HG03558 (cell line): ENCODE results near the gene SPTBN4.
"Not testable (repeated sequence)": the region's sequence is repeated elsewhere in the genome, so short reads cannot be mapped to it uniquely, and the experiment has no call there.

Experiments used
- ATAC-seq: cut with Tn5 transposase; IDR thresholded peaks from one replicate; pipeline ENCODE4 v1.9.1; 2021; ENCODE audit warnings: moderate number of reproducible peaks; ENCODE audit not compliant: unreplicated experiment; ENCODE audit errors: extremely low read depth

SPTBN4 gene

DNA sequence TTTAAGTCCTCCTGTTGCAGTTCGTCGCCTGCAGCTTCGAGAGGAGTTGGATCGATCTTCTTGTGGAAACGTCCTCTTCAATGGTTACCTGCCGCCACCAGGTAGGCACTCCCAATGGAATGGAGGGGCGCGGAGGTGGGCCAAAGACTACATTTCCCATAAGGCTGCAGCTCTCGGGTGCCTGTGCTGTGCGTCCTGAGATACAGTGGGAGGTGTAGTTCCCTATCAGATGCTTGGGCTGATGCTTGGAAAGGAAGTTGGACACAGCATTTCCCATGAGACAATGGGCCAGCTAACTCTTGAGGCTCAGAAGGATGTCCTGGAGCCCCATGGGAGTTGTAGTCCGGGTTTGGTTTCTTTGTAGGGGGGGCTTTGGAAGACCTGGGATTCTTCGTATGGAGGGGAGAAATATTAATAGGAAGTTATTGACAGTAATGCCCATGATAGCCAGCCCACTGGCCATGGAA is 111.7 kb downstream of the SPTBN4 start:
- ATAC-seq = no peak

DNA sequence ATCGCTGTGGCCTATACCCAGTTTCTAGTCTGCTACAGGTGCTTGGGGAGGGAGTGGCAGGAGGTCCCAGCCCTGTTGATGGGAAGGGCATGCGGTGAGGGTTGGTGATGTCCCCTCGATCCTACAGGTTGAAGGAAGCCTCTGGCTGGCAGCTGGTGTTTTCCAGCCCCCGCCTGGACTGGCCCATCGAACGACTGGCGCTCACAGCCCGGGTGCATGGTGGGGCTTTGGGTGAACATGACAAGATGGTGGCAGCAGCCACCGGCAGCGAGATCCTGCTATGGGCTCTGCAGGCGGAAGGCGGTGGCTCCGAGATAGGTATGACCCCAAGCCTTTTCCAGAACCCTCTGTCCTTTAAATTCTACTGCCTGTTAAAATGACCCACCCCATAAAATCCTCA is 113.8 kb downstream of the SPTBN4 start:
- ATAC-seq = no peak

DNA sequence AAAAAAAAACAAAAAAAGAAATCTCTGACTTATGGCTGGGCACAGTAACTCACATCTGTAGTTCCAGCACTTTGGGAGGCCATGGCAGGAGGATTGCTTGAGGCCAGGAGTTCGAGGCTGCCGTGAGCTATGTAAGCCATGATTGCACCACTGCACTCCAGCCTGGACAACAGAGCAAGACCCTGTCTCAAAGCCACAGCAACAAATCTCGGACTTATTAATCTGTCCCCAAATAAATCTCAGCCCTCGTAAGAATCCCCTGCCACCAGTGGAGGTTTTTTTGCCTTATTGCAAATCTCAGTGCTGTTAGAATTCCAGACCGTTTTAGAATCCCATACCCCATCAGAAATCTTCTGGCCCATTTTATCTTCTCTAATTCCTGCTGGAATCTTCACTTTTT is 114.7 kb downstream of the SPTBN4 start:
- ATAC-seq = no peak

DNA sequence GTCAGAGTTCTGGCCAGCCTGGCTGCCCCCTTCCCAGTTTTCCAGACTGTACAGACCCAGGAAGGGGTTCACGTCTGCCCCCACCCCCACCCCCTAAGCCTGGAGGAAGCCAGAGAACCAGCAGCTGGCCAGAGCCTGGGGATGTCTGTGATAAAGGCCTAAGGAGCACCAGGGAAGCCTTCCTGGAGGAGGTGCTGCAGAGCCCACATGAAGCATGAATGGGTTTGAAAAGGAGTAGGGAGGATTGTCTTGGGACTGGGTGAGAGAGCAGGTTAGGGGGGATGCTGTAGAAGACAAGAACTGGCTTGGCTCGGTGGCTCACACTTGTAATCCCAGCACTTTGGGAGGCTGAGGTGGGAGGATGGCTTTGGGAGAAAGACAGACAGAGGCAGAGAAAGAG is 115.7 kb downstream of the SPTBN4 start:
- no peak for ATAC-seq

DNA sequence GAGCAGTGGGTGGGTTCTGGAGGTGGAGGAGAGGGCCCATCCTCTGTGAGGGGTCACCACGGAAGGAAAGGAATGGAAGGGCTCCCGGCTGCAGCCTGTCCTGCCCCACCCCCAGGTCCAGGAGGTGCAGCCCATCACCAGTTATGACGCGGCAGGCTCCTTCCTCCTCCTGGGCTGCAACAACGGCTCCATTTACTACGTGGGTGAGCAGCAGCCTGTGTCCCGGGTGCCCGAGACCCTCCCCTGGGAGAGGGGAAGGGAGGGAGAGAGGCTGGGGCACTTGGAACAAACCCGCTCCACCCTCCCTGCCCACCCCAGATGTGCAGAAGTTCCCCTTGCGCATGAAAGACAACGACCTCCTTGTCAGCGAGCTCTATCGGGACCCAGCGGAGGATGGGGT is 116.5 kb downstream of the SPTBN4 start:
- ATAC-seq = no peak

DNA sequence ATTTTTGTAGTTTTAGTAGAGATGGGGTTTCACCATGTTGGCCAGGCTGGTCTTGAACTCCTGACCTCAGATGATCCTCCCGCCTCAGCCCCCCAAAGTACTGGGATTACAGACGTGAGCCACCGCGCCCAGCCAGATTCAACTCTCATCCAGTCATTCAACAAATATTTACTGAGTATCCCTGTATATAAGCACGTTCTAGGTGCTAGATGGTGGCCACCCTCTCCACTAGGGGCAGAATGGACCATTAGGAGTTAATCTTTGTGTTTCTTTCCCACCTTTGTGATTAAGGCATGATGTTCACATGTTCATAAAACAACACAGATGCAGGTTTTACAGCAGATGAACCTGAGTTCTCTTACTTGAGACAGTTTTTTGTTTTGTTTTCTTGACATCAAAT is 117.2 kb downstream of the SPTBN4 start:
- no peak for ATAC-seq

DNA sequence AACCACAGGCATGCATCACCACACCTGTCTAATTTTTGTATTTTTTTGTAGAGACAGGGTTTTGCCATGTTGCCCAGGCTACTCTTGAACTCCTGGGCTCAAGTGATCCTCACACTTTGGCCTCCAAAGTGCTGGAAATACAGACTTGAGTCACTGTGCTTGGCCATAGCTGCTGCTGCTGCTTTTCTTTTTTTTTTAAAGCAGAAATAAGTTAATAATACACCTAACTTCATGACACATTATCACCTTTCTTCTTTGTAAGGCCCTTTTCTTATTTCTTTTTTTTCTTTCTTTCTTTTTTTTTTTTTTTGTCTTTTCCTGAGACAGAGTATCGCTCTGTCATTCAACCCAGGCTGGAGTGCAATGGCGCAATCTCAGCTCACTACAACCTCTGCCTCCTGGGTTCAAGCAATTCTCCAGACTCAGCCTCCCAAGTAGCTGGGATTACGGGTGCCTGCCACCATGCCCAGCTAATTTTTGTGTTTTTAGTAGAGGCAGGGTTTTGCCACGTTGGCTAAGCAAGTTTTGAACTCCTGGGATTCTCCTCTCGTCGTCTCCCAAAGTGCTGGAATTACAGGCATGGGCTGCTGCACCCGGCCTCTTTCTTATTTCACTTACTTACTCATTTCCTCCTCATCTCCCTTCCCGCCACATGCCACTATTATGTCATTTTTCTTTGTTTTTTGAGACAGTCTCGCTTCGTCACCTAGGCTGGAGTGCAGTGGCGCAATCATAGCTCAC is 118.6 kb downstream of the SPTBN4 start:
- ATAC-seq = no peak

DNA sequence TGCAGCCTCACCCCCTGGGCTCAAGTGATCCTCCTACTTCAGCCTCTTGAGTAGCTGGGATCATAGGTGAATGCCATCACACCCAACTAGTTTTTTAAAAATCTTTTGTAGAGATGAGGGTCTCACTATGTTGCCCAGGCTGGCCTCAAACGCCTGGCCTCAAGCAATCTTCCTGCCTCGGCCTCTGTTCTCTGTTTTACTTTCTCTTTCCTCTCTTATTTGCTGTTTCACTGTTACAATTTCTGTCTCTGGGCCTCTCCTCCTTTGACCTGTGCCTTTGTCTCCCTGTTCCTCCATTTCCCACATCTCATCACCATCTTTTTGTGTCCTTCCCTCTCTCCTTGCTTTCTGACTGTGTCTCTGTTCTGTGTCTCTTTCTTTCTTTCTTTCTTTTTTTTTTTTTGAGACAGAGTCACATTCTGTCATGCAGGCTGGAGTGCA is 119.2 kb downstream of the SPTBN4 start:
- no peak for ATAC-seq

DNA sequence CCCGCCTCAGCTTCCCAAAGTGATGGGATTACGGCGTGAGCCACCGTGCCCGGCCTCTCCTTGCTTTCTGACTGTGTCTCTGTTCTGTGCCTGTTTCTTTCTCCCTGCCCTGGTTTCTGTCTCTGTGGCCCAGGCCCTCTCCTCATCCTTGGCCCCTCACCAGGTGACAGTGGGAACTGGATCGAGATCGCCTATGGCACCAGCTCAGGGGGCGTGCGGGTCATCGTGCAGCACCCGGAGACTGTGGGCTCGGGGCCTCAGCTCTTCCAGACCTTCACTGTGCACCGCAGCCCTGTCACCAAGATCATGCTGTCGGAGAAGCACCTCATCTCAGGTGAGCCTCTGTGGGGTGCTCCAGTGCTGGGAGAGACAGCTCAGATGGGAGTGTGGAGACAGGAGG is 119.8 kb downstream of the SPTBN4 start:
- no peak for ATAC-seq

DNA sequence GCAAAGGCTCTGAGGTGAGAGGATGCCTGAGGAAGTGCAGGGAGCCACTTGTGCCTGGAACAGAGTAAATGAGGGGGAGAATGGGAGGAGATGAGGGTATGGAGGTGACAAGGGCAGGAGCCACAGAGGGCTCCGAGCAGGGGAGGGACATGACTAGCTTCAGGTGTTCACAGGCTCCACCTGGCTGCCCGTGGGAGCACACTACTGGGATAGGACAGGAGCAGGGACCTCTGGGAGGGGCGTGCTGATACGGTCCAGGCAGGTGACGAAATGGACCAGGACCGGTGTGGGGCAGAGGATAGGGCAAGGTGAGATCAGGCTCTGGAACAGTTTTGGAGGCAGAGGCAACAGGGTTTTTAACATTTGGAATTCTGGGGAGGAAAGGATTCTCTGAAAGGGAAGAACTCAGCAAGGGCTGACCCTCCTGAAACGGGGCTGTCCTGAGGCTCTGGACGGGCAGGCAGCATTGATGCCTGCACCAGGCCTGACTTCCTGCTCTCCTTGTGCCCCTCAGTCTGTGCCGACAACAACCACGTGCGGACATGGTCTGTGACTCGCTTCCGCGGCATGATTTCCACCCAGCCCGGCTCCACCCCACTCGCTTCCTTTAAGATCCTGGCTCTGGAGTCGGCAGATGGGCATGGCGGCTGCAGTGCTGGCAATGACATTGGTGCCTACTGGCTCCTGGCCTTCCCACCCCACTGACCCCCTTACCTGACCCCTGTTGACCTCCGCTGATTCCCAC is 121.5 kb downstream of the SPTBN4 start:
- ATAC-seq = no peak

DNA sequence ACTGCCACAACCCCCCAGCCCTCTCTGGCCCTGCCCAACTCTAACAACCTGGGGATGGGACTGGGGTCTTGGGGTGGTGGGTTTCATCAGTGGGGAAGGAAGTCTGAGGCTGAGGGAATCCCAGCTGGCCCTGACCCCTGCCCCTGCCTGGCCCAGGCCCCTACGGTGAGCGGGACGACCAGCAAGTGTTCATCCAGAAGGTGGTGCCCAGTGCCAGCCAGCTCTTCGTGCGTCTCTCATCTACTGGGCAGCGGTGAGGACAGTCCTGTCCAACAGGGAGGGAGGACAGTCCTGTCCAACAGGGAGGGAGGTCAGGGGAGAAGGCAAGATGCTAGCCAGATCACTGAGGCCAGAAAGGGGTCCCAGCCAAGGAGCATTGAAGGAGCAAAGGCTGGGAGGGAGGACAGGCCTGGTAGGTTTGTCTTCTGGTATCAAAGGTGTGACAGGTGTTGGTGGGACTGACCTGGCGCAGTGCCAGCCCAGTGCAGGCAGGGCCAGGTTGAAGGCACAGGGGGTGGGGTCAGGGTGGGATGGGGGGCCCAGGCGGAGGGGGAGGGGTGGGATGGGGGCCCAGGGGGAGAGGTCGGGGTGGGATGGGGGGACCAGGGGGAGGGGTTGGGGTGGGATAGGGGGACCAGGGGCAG is 122.2 kb downstream of the SPTBN4 start:
- ATAC-seq = no peak

DNA sequence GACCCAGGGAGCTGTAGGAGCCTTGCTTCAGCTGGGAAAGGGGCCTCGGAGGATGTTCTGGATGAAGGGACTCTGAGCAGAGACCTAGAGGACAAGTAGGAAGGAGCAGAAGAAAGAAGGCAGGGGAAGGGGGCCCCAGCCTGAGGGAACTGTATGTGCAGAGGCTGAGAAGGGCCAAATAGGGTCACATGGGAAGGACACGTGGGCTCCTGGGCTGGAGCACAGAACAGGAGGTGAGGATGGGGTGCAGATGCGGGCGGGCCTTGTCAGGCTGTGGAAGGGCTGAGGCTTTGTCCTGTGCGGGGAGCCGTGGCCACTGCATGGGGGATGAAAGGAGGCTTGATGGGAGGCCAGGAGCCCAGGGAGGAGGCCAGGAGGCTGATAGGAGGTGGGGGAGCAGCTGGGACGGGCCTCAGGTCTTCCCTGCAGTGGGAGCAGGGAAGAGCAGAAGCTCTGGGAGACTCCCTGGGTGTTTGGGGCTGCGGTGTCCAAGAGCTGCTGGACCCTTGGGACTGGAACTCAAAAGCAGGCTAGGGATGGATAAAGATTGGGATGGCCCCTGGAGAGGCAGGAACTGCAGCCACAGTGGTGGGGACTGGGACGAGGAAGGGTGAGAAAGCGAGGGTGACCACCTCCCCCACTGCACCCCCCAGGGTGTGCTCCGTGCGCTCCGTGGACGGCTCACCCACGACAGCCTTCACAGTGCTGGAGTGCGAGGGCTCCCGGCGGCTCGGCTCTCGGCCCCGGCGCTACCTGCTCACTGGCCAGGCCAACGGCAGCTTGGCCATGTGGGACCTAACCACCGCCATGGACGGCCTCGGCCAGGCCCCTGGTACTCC is 123.0 kb downstream of the SPTBN4 start:
- ATAC-seq = no peak

DNA sequence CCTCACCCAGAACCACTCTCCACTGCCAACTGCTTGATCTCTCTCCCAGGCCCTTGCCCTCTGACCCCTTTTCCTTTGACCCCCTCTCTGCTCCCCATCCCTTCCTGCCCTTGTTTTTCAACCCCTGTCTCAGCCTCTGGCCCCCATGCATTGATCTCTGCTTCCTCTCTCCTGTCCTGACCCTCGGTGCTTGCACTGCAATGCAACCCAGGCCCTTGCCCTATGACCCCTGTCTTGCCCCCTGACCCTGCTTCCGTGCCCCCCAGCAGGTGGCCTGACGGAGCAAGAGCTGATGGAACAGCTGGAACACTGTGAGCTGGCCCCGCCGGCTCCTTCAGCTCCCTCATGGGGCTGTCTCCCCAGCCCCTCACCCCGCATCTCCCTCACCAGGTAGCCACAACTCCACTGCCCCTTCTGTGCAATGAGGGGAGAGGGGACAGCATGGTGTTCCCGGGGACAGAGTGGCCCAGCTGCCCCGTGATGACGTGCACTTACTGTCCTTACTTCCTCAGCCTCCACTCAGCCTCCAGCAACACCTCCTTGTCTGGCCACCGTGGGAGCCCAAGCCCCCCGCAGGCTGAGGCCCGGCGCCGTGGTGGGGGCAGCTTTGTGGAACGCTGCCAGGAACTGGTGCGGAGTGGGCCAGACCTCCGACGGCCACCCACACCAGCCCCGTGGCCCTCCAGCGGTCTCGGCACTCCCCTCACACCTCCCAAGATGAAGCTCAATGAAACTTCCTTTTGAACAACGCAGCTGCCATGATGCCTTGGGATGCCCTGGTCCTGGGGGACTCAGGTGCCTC is 123.9 kb downstream of the SPTBN4 start:
- no peak for ATAC-seq

DNA sequence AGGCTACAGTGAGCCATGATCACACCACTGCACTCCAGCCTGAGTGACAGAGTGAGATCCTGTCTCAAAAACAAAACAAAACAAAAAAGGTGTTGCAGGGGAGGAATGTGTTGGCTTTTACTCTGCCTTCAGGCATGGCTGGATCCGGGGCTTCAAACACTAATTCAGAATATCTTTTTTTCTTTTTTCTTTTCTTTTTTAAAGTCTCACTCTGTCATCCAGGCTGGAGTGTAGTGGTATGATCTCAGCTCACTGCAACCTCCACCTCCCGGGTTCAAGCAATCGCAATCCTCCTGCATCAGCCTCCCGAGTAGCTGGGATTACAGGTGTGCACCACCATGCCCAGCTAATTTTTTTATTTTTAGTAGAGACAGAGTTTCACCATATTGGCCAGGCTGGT is 124.9 kb downstream of the SPTBN4 start:
- ATAC-seq = not testable (repeated sequence)

DNA sequence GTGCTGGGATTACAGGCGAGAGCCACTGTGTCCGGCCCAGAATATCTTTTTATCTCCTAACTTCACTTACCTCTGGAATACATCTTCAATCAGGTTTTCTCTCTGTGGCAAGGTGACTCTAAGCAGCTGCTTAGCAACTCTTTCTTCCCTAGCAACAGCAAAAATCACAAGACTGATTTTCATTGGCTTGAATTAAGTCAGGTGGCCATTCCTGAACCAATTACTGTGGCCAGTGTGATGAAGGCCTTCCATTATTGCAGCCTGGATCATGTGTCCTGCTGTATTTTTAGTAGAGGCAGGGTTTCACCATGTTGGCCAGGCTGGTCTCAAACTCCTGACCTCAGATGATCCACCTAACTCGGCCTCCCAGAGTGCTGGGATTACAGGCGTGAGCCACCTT is 125.4 kb downstream of the SPTBN4 start:
- ATAC-seq = no peak

DNA sequence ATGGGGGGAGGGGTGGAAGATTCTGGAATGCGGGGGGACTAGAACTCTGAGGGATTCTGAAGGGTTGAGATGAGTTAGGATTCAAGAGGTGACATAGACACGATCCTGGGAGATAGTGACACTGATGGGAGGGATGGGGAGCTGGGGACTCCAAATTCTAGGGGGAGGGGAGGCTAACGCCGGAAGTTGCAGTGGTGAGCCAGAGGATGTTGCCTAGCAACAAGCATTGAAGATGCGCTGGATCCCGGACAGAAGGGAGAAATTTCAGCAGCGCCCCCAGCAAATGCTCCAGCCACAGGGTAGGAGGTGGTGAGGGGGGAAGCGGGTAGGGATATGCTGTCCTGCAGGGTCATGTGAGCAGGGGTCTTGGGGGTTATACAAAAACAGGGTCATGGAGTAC is 127.5 kb downstream of the SPTBN4 start:
- no peak for ATAC-seq

DNA sequence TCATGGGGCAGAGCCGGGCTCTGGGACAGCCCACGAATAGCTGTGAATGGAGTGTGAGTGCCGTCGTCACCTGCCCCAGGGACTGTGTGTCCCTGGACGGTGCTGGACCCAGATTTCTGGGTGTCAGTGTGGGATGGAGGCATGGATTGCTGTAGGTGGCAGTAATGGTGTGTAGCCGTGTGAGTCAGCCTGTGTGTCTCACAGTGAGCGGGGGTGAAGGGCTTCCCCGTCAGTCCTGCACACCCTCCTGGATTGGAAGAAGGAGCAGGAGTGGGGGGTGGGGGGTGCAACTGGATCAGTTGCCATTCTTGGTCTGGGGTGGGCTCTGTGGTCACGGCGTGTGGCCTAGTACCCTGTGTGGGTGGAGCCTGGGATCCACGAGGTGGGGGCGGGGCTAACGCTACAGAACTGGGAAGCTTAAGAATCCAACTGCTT is 127.9 kb downstream of the SPTBN4 start:
- no peak for ATAC-seq

DNA sequence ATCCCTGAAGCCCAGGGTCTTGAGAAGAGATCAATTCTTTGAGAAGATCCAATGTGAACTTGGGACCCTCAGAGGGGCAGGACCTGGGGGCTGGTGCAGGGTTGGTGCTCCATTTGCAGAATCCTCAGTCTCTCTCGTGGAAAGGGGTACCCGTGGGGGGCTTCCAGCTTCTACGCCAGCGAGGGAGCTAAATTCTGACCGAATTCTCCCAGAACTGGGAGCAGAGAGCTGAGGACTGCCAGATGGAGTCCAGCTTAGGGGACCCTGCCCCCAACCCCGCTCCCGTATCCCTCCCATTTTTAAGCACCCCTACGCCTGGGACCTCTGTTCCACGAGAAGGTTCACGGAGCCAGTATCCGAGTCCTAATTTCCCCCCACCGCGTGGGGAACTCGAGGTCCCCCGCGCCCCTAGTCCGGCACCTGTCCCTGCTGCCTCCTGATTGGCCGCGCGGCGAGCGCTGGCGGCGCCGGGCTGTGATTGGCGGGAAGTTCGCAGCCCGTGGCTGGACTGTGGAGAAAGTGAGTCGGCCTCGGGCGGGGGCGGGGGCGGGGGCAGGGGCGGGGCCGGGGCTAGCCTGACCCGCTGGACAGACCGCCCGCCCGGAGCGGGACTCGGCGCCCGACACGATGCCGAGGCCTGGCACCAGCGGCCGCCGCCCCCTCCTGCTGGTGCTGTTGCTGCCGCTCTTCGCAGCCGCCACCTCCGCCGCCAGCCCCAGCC is 130.0 kb downstream of the SPTBN4 start:
- no peak for ATAC-seq

DNA sequence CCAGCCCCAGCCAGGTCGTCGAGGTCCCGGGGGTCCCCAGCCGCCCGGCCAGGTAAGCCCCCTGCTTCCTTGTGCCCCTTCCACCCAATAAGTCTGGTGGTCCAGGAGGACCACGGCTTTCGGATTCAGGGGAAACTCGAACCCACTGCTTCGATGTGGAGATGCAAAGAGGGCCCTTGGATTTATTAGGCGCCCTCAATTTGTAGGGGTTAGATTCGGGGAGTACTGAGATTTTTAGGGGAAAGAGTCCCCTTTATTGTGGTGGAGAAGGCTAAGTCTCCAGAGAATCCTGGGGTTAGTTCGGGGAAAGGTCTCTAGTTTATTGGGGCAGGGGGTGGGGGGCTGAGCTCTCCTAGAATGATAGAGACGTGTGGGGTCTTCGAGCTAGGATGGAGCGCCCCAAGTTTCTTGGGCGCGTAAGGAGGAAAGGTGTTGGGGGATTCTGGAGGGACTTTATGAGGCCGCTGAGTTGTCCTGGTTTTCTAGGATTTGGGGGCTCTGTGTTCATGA is 130.6 kb downstream of the SPTBN4 start:
- ATAC-seq = no peak
